GM19438 (cell line): Measurements from ENCODE around the gene TMEM256.

Experiments
- ATAC-seq: cut with Tn5 transposase; IDR thresholded peaks from one replicate; pipeline ENCODE4 v1.9.1; 2021; ENCODE audit warnings: low read depth; ENCODE audit not compliant: unreplicated experiment

The TMEM256 gene

GRCh38 chr17:7409716-7410115 is 5.8 kb upstream of the TMEM256 start:
- ATAC-seq = no peak

GRCh38 chr17:7408863-7409262 is 5.0 kb upstream of the TMEM256 start:
- no peak for ATAC-seq

DNA sequence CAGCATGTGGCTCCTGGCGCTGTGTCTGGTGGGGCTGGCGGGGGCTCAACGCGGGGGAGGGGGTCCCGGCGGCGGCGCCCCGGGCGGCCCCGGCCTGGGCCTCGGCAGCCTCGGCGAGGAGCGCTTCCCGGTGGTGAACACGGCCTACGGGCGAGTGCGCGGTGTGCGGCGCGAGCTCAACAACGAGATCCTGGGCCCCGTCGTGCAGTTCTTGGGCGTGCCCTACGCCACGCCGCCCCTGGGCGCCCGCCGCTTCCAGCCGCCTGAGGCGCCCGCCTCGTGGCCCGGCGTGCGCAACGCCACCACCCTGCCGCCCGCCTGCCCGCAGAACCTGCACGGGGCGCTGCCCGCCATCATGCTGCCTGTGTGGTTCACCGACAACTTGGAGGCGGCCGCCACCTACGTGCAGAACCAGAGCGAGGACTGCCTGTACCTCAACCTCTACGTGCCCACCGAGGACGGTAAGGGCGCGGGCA is 4.4 kb upstream of the TMEM256 start:
- ATAC-seq = no peak

DNA sequence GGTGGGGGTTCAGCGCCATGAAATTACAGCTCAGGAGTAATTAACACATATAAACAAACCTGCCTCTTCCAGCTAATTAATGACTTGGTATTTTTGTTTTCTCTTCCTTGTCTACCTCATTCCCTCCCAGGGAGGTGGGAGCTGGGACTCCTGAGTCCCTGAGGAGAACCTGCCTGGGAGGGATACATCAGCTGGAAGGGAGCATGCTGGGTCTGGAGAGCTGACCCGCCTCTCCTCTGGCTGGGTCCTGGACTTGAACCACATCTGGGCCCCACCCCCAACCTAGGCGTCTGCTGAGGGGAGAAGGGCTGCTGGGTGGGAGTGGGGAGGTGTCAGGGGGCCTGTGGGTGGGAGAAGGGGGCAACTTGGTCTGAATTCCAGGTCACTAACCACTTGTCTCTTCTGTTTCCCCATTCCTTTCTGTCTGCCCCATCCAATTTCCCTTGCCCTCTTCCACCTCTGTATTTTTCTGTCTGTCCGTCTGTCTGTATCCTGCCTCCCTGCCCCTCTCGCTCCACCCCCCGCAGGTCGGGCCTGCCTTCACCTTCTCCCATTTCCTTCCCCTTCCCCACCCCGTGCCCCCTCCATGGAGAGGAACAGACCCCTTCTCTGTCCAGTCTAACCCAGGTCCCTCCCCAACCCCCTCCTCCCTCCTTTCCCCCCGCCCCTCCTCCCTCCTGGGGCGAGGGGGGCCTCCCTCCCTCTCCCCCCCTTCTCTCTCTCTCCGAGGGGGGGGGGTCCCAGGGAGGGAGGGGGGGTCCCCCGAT is 3.8 kb upstream of the TMEM256 start, which contains the start of gene NLGN2:
NLGN2 (plus strand) TSS at position 361 of the 767 bp plus-strand sequence. CDS start 411 bp downstream, outside the sequence.
- ATAC-seq = no peak

GRCh38 chr17:7407082-7407481 is 3.2 kb upstream of the TMEM256 start:
- ATAC-seq = no peak

DNA sequence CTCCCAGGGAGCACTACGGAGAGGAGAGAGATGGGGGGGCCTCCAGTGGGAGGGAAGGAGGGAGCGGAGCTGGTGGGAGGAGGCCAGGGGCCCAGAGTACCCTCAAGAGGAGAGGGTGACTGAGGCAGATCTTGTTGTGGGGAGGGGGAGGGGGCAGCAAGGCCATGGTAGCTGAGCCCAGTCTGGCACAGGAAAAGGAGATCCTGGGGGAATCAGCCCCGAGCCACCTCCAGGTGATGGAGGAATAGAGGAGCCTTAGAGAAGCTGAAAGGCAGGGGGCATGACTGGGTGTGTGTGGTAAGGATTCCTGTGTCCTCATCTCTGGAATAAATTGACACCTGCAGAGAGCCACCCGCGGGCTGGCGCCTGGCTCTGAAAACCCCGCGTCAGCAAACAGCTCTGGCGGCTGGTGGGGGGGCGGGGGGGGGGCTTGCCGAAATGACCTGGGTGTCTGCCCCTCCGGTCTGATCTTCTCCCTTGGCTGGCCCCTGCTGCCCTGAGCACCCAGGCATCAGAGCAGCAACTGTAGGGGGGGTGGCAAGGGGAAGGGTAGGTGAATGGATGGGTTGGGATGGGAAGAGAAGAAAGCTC is 2.4 kb upstream of the TMEM256 start:
- ATAC-seq = no peak

DNA sequence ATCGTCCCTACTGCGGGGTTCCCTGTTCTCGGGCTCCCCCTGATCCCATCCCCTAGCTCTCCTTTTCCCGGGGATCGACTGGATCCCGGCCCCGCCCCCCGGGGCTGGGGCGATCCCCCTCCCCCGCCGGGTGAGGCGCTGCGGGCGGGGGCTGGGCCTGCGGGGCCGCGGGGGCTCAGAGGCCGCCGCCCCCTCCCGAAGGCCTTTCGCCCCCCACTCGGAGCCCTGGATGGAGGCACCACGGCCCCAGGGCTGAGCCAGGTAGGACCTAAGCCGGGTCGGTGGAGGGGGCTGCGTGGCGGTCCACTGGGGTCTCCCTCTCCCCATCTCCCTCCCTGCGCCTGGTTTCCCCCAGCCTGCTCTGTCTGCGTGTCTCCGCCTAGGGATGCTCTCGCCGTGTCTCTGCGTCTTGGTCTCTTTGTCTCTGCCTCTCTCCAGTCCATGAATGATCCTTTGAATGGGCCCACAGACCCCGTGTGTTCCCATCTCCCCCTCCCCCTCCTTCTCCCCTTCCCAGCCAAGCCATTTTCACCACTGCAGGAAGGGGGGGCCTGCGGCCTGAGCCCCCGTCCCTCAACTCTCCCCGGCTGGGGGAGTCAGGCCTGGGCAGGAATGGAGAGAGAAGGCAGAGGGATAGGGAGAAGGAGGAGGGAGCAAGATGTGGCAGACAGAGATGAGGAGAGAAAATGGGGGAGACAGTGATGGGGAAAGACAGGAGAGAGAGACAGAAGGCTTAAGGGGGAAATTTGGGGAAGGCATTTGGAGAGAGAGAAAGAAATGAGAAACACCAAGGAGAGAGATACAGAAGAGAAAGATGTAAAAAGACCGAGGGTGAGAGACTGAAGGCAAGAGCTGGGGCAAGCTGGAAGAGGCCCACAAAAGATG is 1.7 kb upstream of the TMEM256 start:
- no peak for ATAC-seq

GRCh38 chr17:7404737-7405349 is 946 bp upstream of the TMEM256 start:
- ATAC-seq = no peak

DNA sequence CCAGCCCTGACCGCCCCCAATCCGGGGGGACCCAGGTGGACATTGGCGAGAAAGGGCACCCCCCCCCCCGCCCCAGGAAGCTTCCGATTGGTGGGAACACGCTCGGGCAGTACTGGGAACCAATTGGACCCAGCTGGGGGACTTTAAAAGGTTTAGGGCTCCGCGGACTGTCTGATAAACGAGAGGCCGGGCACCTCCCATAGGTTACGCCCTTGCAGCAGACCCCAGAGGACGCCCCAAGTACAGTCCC is 245 bp downstream of the TMEM256 start:
- ATAC-seq = no peak

DNA sequence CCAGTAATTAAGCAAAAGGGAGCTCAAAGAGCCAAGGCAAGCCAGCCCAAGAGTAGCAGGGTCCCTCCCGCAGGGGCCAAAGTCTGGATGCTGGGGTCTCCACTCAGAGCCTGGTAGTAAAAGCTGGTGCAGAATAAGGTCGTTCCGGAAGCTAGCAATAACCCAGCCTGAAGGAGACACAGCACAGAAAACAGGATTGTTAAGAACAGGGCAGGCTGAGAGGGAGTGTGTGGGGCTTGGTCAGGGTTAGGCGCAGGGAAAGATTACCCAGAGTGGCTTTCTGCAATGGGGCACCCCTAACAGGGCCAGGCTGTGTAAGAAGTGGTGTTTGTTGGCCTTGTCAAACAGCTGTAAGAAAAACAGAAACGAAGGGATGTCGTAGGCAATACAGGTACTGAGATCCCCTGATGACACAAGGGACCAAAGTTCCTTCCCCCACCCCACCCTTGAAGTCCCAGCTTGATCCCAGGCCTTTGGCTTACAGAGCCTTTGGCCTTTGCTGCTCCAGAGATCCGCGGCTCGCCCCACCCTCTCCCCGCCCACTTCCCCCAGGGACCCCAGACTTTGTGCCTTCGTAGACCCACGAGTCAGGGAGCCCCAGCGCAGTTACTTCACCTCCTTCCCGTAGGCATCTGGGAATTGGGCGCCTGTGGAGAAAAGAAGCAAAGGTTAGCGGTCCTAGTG is 712 bp downstream of the TMEM256 start:
- ATAC-seq = no peak

GRCh38 chr17:7398612-7399011 is 5.3 kb downstream of the TMEM256 start:
- no peak for ATAC-seq

GRCh38 chr17:7396147-7396546 is 7.8 kb downstream of the TMEM256 start:
- ATAC-seq = no peak

GRCh38 chr17:7394452-7395191 is 9.3 kb downstream of the TMEM256 start, which contains the start of gene PLSCR3:
PLSCR3 (minus strand) TSS chr17:7394525; CDS start chr17:7394110, 415 bp downstream.
- ATAC-seq = peak; percentile 76

- ATAC-seq = peak; percentile 44
Observed at GRCh38 chr17:7393613-7394451, 10.1 kb downstream of the TMEM256 start.

DNA sequence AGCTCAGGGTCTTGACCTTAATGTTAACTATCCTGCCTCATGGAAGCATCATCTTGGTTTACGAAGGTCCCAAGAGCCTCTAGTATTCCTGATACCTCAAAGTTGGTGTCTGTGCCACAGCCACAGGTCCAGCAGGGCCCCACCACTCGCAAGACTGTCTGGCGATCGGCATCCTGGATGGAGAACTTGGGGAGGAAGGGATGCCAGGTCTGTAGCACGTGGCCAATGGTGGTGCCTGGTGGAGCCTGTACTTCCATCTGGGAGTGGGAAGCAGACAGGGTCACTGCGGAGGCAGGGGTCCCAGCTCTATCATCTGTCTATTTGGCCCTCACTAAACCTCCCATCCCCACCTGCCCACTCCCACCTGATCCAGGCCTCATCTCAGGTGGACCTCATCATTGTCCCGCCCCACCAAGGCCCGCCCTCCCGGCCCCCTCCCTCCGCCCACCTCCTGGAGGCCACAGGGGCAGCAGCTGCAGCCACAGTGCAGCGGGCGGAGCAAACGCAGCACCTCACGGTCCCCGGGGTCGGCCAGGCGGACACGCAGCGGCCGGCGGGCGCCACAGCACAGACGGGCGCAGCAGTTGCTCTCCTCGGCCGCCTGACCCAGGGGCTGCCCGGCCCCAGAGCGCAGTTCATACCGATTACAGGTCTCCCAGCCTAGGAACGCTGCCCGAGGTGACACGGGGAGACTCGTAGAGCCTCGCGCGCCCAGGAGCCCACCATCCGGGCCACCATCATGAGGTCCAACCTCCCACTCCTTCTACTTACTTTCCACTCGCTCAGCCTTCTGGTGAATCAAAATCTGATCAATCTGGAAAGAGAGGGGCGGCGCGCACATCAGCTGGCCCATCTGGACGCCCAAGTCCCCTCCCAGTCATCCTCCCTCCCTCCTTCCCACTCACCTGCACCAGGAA is 10.9 kb downstream of the TMEM256 start:
- ATAC-seq = no peak

- ATAC-seq = no peak
Observed at GRCh38 chr17:7391307-7391706, 12.6 kb downstream of the TMEM256 start.
